SU-DHL-6 (cell line): ENCODE results near the gene CDC20B.

ENCODE experiments used
- CTCF ChIP-seq: fragments of 200-600 bp; sonication (generic); IDR thresholded peaks from one replicate; pipeline ENCODE4 v1.5.1; 2017; ENCODE audit warnings: antibody characterized with exemption, mild to moderate bottlenecking, low read length, moderate library complexity; ENCODE audit not compliant: insufficient read depth, poor library complexity, severe bottlenecking
- EZH2phosphoT487 ChIP-seq: fragments of 200-600 bp; sonication (generic), shearing (Covaris generic); conservative IDR thresholded peaks from 2 replicates; pipeline ENCODE4 v1.6.1; 2018; ENCODE audit warnings: mild to moderate bottlenecking, antibody characterized with exemption, low read length, moderate library complexity, mixed read lengths

- TF ChIP-seq CTCF, result no peak
- TF ChIP-seq EZH2phosphoT487, result no peak
Measured at GRCh38 chr5:55073211-55073610, 99.8 kb downstream of the CDC20B start.
